ENCODE results near the gene IDUA. TPM values are rescaled to one million over a fixed set of nuclear protein-coding genes. Genes with fewer than 3 reads are reported as not detected.

IDUA gene
- total RNA-seq, 1 donor from 2014 or later = 9.0 TPM

DNA sequence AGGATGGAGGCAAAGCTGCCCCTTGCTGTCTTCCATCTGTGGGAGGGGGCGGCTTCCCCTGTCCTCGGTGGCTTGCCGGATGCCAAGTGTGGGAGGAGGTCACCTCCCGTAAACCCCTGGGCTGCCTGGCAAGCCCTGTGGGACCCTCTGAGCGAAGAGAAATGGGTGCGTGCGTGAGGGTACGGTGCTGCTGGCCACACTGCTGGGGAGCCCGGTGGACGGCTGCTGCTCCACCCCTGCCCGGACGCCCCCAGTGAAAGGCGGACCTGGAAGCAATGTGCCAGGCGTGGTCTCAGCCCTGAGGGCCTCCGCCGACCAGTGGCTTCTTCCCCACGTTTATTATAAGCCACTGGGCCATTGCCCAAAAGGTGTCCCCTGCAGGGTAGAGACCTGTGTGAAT lies 4.6 kb upstream of the IDUA start:
- no peak overlapping the region for H3K27ac ChIP-seq (replicated peaks)
- intact Hi-C loops (cut with micrococcal nuclease) = no loop called here
- no peak overlapping the region for H3K4me3 ChIP-seq
- TF ChIP-seq, protein P1, sequence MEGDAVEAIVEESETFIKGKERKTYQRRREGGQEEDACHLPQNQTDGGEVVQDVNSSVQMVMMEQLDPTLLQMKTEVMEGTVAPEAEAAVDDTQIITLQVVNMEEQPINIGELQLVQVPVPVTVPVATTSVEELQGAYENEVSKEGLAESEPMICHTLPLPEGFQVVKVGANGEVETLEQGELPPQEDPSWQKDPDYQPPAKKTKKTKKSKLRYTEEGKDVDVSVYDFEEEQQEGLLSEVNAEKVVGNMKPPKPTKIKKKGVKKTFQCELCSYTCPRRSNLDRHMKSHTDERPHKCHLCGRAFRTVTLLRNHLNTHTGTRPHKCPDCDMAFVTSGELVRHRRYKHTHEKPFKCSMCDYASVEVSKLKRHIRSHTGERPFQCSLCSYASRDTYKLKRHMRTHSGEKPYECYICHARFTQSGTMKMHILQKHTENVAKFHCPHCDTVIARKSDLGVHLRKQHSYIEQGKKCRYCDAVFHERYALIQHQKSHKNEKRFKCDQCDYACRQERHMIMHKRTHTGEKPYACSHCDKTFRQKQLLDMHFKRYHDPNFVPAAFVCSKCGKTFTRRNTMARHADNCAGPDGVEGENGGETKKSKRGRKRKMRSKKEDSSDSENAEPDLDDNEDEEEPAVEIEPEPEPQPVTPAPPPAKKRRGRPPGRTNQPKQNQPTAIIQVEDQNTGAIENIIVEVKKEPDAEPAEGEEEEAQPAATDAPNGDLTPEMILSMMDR (IDR thresholded peaks at IDR 0.05; ENCODE audit: borderline replicate concordance) = no peak
- no peak for DNase-seq
- H3K9me3 ChIP-seq (replicated peaks) = no peaks in the 10 kb centered on the region
- H3K4me1 ChIP-seq = peaks cover 26% of the 10 kb centered on the region
- H3K36me3 ChIP-seq = no peaks in the 10 kb centered on the region
- no peaks in the 10 kb centered on the region for H3K27me3 ChIP-seq (ENCODE audit: low read depth)

DNA sequence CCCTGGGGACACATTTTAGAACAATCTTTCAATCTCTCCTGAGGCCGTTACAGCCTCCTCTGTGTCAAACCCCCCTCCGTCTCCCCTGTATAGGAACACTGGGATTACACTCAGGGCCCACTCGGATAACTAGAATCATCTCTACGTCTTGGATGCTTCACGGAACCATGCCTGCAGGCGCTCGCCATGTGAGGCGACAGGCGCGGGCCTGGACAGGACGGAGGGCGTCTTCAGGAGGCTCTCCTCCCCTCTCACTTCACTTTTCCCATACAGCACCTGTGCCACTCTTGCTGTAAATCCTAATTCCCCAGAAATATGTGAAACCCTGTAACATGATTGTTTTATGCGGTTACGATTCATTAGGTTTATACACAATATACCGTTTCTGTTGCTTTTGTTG lies 4.0 kb upstream of the IDUA start:
- H3K27ac ChIP-seq (replicated peaks) = no peak overlapping the region
- no peaks in the 10 kb centered on the region for H3K9me3 ChIP-seq (replicated peaks)
- peaks cover 31% of the 10 kb centered on the region for H3K4me1 ChIP-seq
- DNase-seq = no peak
- intact Hi-C loops (cut with micrococcal nuclease) = no loop called here
- no peaks in the 10 kb centered on the region for H3K27me3 ChIP-seq (ENCODE audit: low read depth)
- no peak overlapping the region for H3K4me3 ChIP-seq
- no peaks in the 10 kb centered on the region for H3K36me3 ChIP-seq
- TF ChIP-seq, protein P1 (IDR thresholded peaks at IDR 0.05; ENCODE audit: borderline replicate concordance) = no peak

- DNase-seq = no peak
- intact Hi-C loops (cut with micrococcal nuclease) = no loop called here
- Histone ChIP-seq H3K27ac (replicated peaks) (no peak overlapping the region), H3K4me1 (peaks cover 36% of the 10 kb centered on the region), H3K9me3 (replicated peaks) (no peaks in the 10 kb centered on the region), H3K36me3 (no peaks in the 10 kb centered on the region), H3K4me3 (peak overlapping the region; percentile 49), H3K27me3 (ENCODE audit: low read depth) (no peaks in the 10 kb centered on the region)
- TF ChIP-seq, protein P1 (IDR thresholded peaks at IDR 0.05; ENCODE audit: borderline replicate concordance) = no peak
Observed at GRCh38 chr4:984336-985054, 2.3 kb upstream of the IDUA start.

DNA sequence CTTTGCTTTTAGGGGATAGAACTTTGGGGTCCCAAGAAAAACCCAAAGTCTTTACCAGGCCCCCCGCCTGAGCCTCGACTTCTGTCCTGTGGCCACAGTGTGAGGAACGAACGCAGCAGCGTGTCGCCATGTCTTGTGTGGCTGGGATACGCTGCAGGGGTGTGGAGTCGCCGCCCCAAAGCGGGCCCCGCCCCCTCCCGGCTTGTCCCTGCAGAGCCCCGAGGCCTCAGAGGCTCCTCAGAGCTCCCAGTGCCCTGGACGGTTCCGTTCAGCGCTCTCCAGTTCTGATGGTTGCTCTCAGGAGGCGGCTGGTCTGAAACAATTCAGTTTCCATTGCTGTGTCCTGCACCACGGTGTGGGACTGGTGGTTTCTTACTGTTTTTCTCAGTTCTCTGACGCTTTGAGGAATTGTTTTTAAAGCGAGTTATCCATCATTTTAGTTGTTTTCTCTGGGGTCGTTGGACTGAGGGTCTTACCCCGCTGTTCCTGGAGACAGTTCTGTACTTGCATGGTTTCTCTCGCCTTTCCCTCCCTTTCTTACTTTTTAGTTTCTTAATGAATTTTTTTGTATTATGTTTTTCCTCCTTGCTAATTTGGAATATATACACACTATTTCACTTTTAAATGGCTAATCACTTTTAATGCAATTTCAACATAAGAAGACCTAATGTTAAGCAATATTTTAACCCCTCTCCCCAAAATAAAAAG lies 1.6 kb upstream of the IDUA start:
- intact Hi-C loops (cut with micrococcal nuclease) = no loop called here

DNA sequence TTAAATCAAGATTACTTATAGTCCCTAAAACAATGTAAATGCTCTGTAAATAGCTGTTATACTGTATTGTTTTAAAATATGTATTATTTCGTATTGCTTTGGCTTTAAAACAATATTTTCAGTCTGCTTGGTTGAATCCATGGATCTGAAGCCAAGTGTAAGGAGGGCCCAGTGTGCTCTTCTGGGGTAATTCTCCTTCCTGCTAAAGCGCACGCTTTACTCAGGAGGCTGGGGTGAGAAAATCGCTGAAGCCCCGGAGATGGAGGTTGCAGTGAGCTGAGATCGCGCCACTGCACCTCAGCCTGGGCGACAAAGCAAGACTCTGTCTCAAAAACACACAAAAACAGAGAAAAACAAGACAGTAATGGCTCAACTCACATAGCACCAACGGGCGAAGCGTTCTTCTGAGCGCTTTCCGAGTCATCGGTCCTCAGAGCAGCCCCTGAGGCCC lies 391 bp upstream of the IDUA start:
- TF ChIP-seq, protein P1 (IDR thresholded peaks at IDR 0.05; ENCODE audit: borderline replicate concordance) = no peak
- H3K27me3 ChIP-seq (ENCODE audit: low read depth) = no peaks in the 10 kb centered on the region
- peak overlapping the region; percentile 62 for H3K27ac ChIP-seq (replicated peaks)
- H3K4me1 ChIP-seq = peaks cover 36% of the 10 kb centered on the region
- H3K4me3 ChIP-seq = peak overlapping the region; percentile 81
- no peaks in the 10 kb centered on the region for H3K9me3 ChIP-seq (replicated peaks)
- intact Hi-C loops (cut with micrococcal nuclease) = no loop called here
- DNase-seq = no peak
- peaks cover 9% of the 10 kb centered on the region for H3K36me3 ChIP-seq

More for the DNA sequence above, 1.6 kb upstream of the IDUA start:
- H3K9me3 ChIP-seq (replicated peaks) = no peaks in the 10 kb centered on the region
- H3K4me1 ChIP-seq = peaks cover 36% of the 10 kb centered on the region
- TF ChIP-seq, protein P1 (IDR thresholded peaks at IDR 0.05; ENCODE audit: borderline replicate concordance) = no peak
- peaks cover 3% of the 10 kb centered on the region for H3K36me3 ChIP-seq
- peak overlapping the region; percentile 49 for H3K4me3 ChIP-seq
- H3K27ac ChIP-seq (replicated peaks) = no peak overlapping the region
- peak; percentile 80 for DNase-seq
- no peaks in the 10 kb centered on the region for H3K27me3 ChIP-seq (ENCODE audit: low read depth)
